CD14-positive monocyte (primary cell): ENCODE measurements around the gene FREM3. TPM values are rescaled to one million over a fixed set of nuclear protein-coding genes. Genes with fewer than 3 reads are reported as not detected.

Experiments
- DNase-seq, 3 donors: peaks; one replicate each; pipeline ENCODE4 v3.0.0-alpha.2; 2011 to 2022
- H2AFZ ChIP-seq: 2 replicates; pipeline ENCODE4 v1.6.0; 2012; ENCODE audit warnings: mild to moderate bottlenecking, low read depth, low read length, inconsistent platforms; ENCODE audit not compliant: insufficient read depth, poor library complexity, severe bottlenecking
- H3K27ac ChIP-seq, 2 donors: 1 replicate in 1 of 2; 2 replicates in 1 of 2; pipeline ENCODE4 v1.5.1; 2012 to 2013; ENCODE audit warnings: low read length in 2 of 2, control low read depth in 1 of 2, inconsistent platforms in 1 of 2, low read depth in 1 of 2, mild to moderate bottlenecking in 1 of 2
- H3K27me3 ChIP-seq, 2 donors: one replicate each; pipeline versions ENCODE4 v1.6.0 to v1.6.1; 2011 to 2013; ENCODE audit warnings: low read length in 2 of 2; ENCODE audit not compliant: control insufficient read depth in 2 of 2, insufficient read depth in 2 of 2
- H3K36me3 ChIP-seq, 2 donors: replicated peaks in 1 of 2; 1 replicate in 1 of 2; 2 replicates in 1 of 2; pipeline versions ENCODE4 v1.5.1 to v1.6.1; 2012 to 2013; ENCODE audit warnings: low read length in 2 of 2, control low read depth in 1 of 2, inconsistent platforms in 1 of 2, mild to moderate bottlenecking in 1 of 2; ENCODE audit not compliant: insufficient read depth in 2 of 2, control insufficient read depth in 1 of 2
- H3K4me1 ChIP-seq, 2 donors: 1 replicate in 1 of 2; 2 replicates in 1 of 2; pipeline versions ENCODE4 v1.5.1 to v1.6.1; 2012 to 2013; ENCODE audit warnings: low read length in 2 of 2, control low read depth in 1 of 2, inconsistent platforms in 1 of 2, mild to moderate bottlenecking in 1 of 2, moderate library complexity in 1 of 2; ENCODE audit not compliant: insufficient read depth in 2 of 2, control insufficient read depth in 1 of 2
- H3K4me2 ChIP-seq: replicated peaks from 2 replicates; pipeline ENCODE3; 2012; ENCODE audit warnings: low read length, moderate library complexity, mild to moderate bottlenecking; ENCODE audit not compliant: poor library complexity, severe bottlenecking; ENCODE audit errors: extremely low read depth
- H3K4me3 ChIP-seq, 3 experiments: fragments of 200-600 bp in 1 of 3; sonication (generic) in 1 of 3; replicated peaks in 1 of 3; 1 replicate in 2 of 3; 2 replicates in 1 of 3; pipeline ENCODE4 v1.5.1; 2011 to 2013; ENCODE audit warnings: low read length in 3 of 3, mild to moderate bottlenecking in 3 of 3, control low read depth in 2 of 3, low read depth in 2 of 3, inconsistent platforms in 1 of 3, moderate library complexity in 1 of 3
- H3K79me2 ChIP-seq: 2 replicates; pipeline ENCODE4 v1.6.0; 2012; ENCODE audit warnings: mild to moderate bottlenecking, control low read depth, inconsistent platforms, low read length, moderate library complexity; ENCODE audit not compliant: insufficient read depth
- H3K9ac ChIP-seq: 2 replicates; pipeline ENCODE4 v1.6.0; 2017; ENCODE audit warnings: low read length, mild to moderate bottlenecking; ENCODE audit not compliant: insufficient read depth, poor library complexity, severe bottlenecking
- H3K9me3 ChIP-seq, 2 donors: replicated peaks in 1 of 2; 1 replicate in 1 of 2; 2 replicates in 1 of 2; pipeline versions ENCODE4 v1.5.1 to v1.6.1; 2012 to 2013; ENCODE audit warnings: low read length in 2 of 2, control low read depth in 1 of 2; ENCODE audit not compliant: control insufficient read depth in 1 of 2, insufficient read depth in 1 of 2
- H4K20me1 ChIP-seq: 2 replicates; pipeline ENCODE4 v1.6.0; 2012; ENCODE audit warnings: mild to moderate bottlenecking, low read length, control low read depth, moderate library complexity; ENCODE audit not compliant: insufficient read depth
- H3K27ac Mint-ChIP-seq, 7 donors: one replicate each; pipeline ENCODE4 v1.8.0; 2020; ENCODE audit warnings: mild to moderate bottlenecking in 7 of 7, mixed read lengths in 7 of 7, moderate library complexity in 6 of 7, inconsistent platforms in 2 of 7
- H3K27me3 Mint-ChIP-seq, 3 donors: one replicate each; pipeline ENCODE4 v1.8.0; 2021 to 2022; ENCODE audit warnings: low read depth in 3 of 3, mild to moderate bottlenecking in 3 of 3, mixed read lengths in 3 of 3, moderate library complexity in 3 of 3, inconsistent platforms in 1 of 3
- H3K36me3 Mint-ChIP-seq, 2 donors: one replicate each; pipeline ENCODE4 v1.8.0; 2020; ENCODE audit warnings: mixed read lengths in 2 of 2, inconsistent platforms in 1 of 2, mild to moderate bottlenecking in 1 of 2
- H3K4me1 Mint-ChIP-seq: one replicate; pipeline ENCODE4 v1.8.0; 2020; ENCODE audit warnings: mild to moderate bottlenecking, mixed read lengths
- H3K4me3 Mint-ChIP-seq, 2 donors: one replicate each; pipeline ENCODE4 v1.8.0; 2020; ENCODE audit warnings: mild to moderate bottlenecking in 2 of 2, mixed read lengths in 2 of 2, moderate library complexity in 1 of 2
- H3K9me3 Mint-ChIP-seq, 7 donors: one replicate each; pipeline ENCODE4 v1.8.0; 2020 to 2022; ENCODE audit warnings: mixed read lengths in 7 of 7, mild to moderate bottlenecking in 6 of 7, moderate library complexity in 6 of 7, inconsistent platforms in 2 of 7
- WGBS: methylation state at CpG from one replicate; pipeline ENCODE4 v1.1.5; 2013; ENCODE audit warnings: missing lambda C conversion rate; ENCODE audit not compliant: insufficient coverage; 5-methylcytosine and 5-hydroxymethylcytosine counted together
- intact Hi-C, 2 donors: fragments of 100-400 bp; cut with micrococcal nuclease; formaldehyde crosslinking; loops; one replicate each; pipeline versions ENCODE4 v1.15.0 to v1.15.1; 2023
- polyA plus RNA-seq, 3 donors: library from polyadenylated mRNA; depleted of rRNA in 1 of 3; unstranded in 2 of 3; stranded (reverse) in 1 of 3; fragments of 300-500 nt in 2 of 3; fragments of >200 nt in 1 of 3; fragmentation: Illumina TruSeq in 2 of 3; gene quantifications; 1 replicate in 2 of 3; 2 replicates in 1 of 3; pipeline ENCODE4 v1.2.3, GENCODE V29; 2012 to 2021
- TF ChIP-seq, protein P1 (sequence below): fragments of 200-600 bp; IDR thresholded peaks from one replicate; pipeline ENCODE4 v1.8.0; 2022; ENCODE audit warnings: antibody characterized with exemption, mild to moderate bottlenecking

FREM3 gene
- polyA plus RNA-seq, 3 donors = not detected

DNA sequence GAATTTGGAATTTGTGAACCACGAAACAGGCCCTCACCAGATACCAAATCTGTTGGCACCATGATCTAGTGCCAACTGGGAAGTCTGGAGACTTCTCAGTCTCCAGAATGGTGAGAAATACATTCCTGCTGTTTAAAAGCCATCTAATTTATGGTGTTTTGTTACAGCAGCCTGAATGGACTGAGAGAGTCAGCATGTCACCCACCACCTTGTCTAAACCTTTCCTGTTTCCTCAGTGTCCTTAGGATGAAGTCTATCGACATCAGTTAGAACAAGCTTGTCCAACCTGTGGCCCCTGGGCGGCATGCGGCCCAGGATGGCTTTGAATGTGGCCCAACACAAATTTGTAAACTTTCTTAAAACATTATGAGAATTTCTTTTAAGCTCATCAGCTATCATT lies 42.1 kb downstream of the FREM3 start:
- intact Hi-C loops = no loop called here
- Histone ChIP-seq H3K9ac (no peak overlapping the region), H3K4me1 (no peaks in the 10 kb centered on the region), H4K20me1 (no peaks in the 10 kb centered on the region), H3K4me2 (no peak overlapping the region), H2AFZ (no peak overlapping the region), H3K27ac (no peak overlapping the region), H3K79me2 (no peaks in the 10 kb centered on the region), H3K36me3 (no peaks in the 10 kb centered on the region), H3K9me3 (no peaks in the 10 kb centered on the region), H3K4me3 (no peak overlapping the region), H3K27me3 (no peaks in the 10 kb centered on the region)
- no CpG with 5 or more reads among the region's 4 CpGs for WGBS
- H3K4me1 Mint-ChIP-seq = peaks cover 10% of the 10 kb centered on the region
- peaks cover 2 to 13% (median 7%) of the 10 kb centered on the region in 7 donors for H3K9me3 Mint-ChIP-seq
- no peaks in the 10 kb centered on the region for H3K27me3 Mint-ChIP-seq
- no peak overlapping the region for H3K27ac Mint-ChIP-seq
- H3K36me3 Mint-ChIP-seq = no peaks in the 10 kb centered on the region
- TF ChIP-seq, protein P1, sequence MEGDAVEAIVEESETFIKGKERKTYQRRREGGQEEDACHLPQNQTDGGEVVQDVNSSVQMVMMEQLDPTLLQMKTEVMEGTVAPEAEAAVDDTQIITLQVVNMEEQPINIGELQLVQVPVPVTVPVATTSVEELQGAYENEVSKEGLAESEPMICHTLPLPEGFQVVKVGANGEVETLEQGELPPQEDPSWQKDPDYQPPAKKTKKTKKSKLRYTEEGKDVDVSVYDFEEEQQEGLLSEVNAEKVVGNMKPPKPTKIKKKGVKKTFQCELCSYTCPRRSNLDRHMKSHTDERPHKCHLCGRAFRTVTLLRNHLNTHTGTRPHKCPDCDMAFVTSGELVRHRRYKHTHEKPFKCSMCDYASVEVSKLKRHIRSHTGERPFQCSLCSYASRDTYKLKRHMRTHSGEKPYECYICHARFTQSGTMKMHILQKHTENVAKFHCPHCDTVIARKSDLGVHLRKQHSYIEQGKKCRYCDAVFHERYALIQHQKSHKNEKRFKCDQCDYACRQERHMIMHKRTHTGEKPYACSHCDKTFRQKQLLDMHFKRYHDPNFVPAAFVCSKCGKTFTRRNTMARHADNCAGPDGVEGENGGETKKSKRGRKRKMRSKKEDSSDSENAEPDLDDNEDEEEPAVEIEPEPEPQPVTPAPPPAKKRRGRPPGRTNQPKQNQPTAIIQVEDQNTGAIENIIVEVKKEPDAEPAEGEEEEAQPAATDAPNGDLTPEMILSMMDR = no peak
- H3K4me3 Mint-ChIP-seq = no peak overlapping the region
- DNase-seq = no peak

DNA sequence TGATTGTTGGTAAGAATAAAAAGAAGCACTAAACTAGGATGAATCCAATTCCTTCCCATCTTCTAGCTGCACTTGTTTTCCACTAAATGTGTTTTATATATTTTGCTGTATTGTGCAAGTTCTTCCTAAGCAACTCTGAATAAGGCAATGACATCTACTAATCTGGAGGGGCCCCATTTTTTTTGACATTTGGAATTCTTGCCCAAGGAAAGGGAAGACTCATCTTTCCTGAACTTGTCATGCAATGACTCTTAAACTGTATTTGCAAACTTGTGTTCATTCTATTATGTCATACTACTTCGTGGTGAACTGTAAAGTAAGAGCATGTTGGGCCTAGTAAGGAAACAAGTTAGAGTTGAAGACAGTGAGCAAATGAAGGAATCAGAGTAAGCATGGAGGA lies 45.9 kb downstream of the FREM3 start:
- no peak overlapping the region for H3K4me3 ChIP-seq
- H3K27ac Mint-ChIP-seq = no peak overlapping the region
- no peak overlapping the region for H2AFZ ChIP-seq
- H3K4me1 ChIP-seq = no peaks in the 10 kb centered on the region
- H3K27me3 Mint-ChIP-seq = no peaks in the 10 kb centered on the region
- H3K27me3 ChIP-seq = no peaks in the 10 kb centered on the region
- no peaks in the 10 kb centered on the region for H3K36me3 Mint-ChIP-seq
- H3K9ac ChIP-seq = no peak overlapping the region
- no CpG with 5 or more reads among the region's 1 CpG for WGBS
- no peaks in the 10 kb centered on the region for H4K20me1 ChIP-seq
- DNase-seq = no peak
- no peaks in the 10 kb centered on the region for H3K79me2 ChIP-seq
- no peaks in the 10 kb centered on the region for H3K36me3 ChIP-seq
- TF ChIP-seq, protein P1 = no peak
- H3K9me3 ChIP-seq = no peaks in the 10 kb centered on the region
- intact Hi-C loops = no loop called here
- no peak overlapping the region for H3K4me3 Mint-ChIP-seq
- H3K9me3 Mint-ChIP-seq = peaks cover 0 to 6% (median 1%) of the 10 kb centered on the region in 7 donors
- H3K27ac ChIP-seq = no peak overlapping the region
- H3K4me1 Mint-ChIP-seq = peaks cover 10% of the 10 kb centered on the region
- no peak overlapping the region for H3K4me2 ChIP-seq
